A549 (cell line): ENCODE measurements around the gene INF2.

Experiments used
- JUN ChIP-seq, 2 experiments: fragments of >200 bp; sonication (Bioruptor Twin); formaldehyde crosslinking; IDR thresholded peaks; 2 replicates in 1 of 2; 3 replicates in 1 of 2; pipeline ENCODE4 v1.6.1; 2016 to 2017
- POLR2A ChIP-seq: IDR thresholded peaks from 2 replicates; pipeline ENCODE4 v1.6.1; 2012; ENCODE audit warnings: mild to moderate bottlenecking, low read length
- TF ChIP-seq, protein P1 (sequence below): fragments of 200-600 bp; sonication (generic); IDR thresholded peaks from 2 replicates; pipeline ENCODE4 v1.6.1; 2016; ENCODE audit warnings: antibody characterized with exemption, mild to moderate bottlenecking, moderate library complexity

DNA sequence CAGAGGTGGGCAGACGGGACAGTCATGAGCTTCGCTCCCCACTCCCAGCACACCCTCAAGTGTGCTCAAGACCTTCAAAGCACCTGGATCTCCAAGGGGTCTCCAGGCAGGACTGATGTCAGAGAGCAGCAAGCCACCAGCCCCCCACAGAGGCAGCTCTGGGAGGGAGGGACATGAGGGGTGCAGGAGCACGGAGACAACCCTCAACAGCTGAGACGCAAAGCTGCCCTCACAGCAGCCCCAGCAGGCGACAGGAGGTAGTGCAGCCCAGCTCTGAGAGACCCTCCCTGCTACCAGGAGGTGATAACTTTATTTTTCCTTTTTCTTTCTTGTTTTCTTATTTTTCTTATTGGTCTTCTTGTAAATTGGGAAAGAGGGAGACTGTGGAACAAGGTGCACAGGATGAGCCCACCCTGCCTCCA, 81.4 kb downstream of the INF2 start:
- TF ChIP-seq POLR2A: no peak
- TF ChIP-seq JUN (IDR thresholded peaks at IDR 0.05): no peak
- TF ChIP-seq, protein P1, sequence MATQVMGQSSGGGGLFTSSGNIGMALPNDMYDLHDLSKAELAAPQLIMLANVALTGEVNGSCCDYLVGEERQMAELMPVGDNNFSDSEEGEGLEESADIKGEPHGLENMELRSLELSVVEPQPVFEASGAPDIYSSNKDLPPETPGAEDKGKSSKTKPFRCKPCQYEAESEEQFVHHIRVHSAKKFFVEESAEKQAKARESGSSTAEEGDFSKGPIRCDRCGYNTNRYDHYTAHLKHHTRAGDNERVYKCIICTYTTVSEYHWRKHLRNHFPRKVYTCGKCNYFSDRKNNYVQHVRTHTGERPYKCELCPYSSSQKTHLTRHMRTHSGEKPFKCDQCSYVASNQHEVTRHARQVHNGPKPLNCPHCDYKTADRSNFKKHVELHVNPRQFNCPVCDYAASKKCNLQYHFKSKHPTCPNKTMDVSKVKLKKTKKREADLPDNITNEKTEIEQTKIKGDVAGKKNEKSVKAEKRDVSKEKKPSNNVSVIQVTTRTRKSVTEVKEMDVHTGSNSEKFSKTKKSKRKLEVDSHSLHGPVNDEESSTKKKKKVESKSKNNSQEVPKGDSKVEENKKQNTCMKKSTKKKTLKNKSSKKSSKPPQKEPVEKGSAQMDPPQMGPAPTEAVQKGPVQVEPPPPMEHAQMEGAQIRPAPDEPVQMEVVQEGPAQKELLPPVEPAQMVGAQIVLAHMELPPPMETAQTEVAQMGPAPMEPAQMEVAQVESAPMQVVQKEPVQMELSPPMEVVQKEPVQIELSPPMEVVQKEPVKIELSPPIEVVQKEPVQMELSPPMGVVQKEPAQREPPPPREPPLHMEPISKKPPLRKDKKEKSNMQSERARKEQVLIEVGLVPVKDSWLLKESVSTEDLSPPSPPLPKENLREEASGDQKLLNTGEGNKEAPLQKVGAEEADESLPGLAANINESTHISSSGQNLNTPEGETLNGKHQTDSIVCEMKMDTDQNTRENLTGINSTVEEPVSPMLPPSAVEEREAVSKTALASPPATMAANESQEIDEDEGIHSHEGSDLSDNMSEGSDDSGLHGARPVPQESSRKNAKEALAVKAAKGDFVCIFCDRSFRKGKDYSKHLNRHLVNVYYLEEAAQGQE: no peak
